Neural progenitor cell (in vitro differentiated cells): ENCODE measurements around the gene CUL7. TPM values are rescaled to one million over a fixed set of nuclear protein-coding genes. Genes with fewer than 3 reads are reported as not detected.
A peak's percentile ranks its signal among the peaks of the same experiment; 100 is the strongest.

Experiments used
- DNase-seq: peaks from one replicate; pipeline ENCODE4 v3.0.0-alpha.2; 2016; ENCODE audit warnings: low spot score
- H2AFZ ChIP-seq: fragments of 200-600 bp; sonication (generic); replicated peaks from 2 replicates; pipeline ENCODE4 v1.6.1; 2016; ENCODE audit warnings: antibody characterized with exemption
- H3F3A ChIP-seq: fragments of 200-600 bp; sonication (generic); 2 replicates; pipeline ENCODE4 v1.6.1; 2016; ENCODE audit warnings: antibody characterized with exemption, low read depth
- H3K27ac ChIP-seq: fragments of 200-600 bp; sonication (generic); 2 replicates; pipeline ENCODE4 v1.5.1; 2016; ENCODE audit warnings: mild to moderate bottlenecking
- H3K27me3 ChIP-seq: fragments of 200-600 bp; sonication (generic); 2 replicates; pipeline ENCODE4 v1.6.1; 2016; ENCODE audit warnings: mild to moderate bottlenecking, moderate library complexity
- H3K36me3 ChIP-seq: fragments of 200-600 bp; sonication (generic); 2 replicates; pipeline ENCODE4 v1.5.1; 2016
- H3K4me1 ChIP-seq: fragments of 200-600 bp; sonication (generic); 2 replicates; pipeline ENCODE4 v1.6.1; 2016; ENCODE audit warnings: mixed run types
- H3K4me2 ChIP-seq: fragments of 200-600 bp; sonication (generic); 2 replicates; pipeline ENCODE4 v1.6.1; 2016
- H3K4me3 ChIP-seq: fragments of 200-600 bp; sonication (generic); 2 replicates; pipeline ENCODE4 v1.5.1; 2016
- H3K79me2 ChIP-seq: fragments of 200-600 bp; sonication (generic); 2 replicates; pipeline ENCODE4 v1.6.1; 2016; ENCODE audit warnings: low read depth
- H3K9ac ChIP-seq: fragments of 200-600 bp; sonication (generic); 2 replicates; pipeline ENCODE4 v1.6.1; 2016
- H3K9me3 ChIP-seq: fragments of 200-600 bp; sonication (generic); 2 replicates; pipeline ENCODE4 v1.5.1; 2016; ENCODE audit warnings: low read depth
- H4K20me1 ChIP-seq: fragments of 200-600 bp; sonication (generic); 2 replicates; pipeline ENCODE4 v1.6.1; 2016; ENCODE audit warnings: low read depth
- H3K27ac Mint-ChIP-seq: 3 replicates; pipeline ENCODE4 v1.8.0; 2021; ENCODE audit warnings: mixed read lengths
- H3K27me3 Mint-ChIP-seq: 2 replicates; pipeline ENCODE4 v1.8.0; 2022; ENCODE audit warnings: low read depth, mild to moderate bottlenecking, inconsistent platforms, moderate library complexity, mixed read lengths; ENCODE audit not compliant: insufficient read depth
- H3K36me3 Mint-ChIP-seq: 3 replicates; pipeline ENCODE4 v1.8.0; 2021; ENCODE audit warnings: mixed read lengths
- H3K4me1 Mint-ChIP-seq: 3 replicates; pipeline ENCODE4 v1.8.0; 2021; ENCODE audit warnings: mixed read lengths
- H3K4me3 Mint-ChIP-seq: 3 replicates; pipeline ENCODE4 v1.8.0; 2021; ENCODE audit warnings: mild to moderate bottlenecking, moderate library complexity, mixed read lengths
- H3K9me3 Mint-ChIP-seq: 3 replicates; pipeline ENCODE4 v1.8.0; 2020; ENCODE audit warnings: mixed read lengths
- CTCF ChIP-seq: fragments of 200-600 bp; sonication (generic); IDR thresholded peaks from 2 replicates; pipeline ENCODE4 v1.5.1; 2017; ENCODE audit warnings: antibody characterized with exemption, mild to moderate bottlenecking
- EZH2 ChIP-seq: fragments of 200-600 bp; sonication (generic); IDR thresholded peaks from 2 replicates; pipeline ENCODE4 v1.6.1; 2017; ENCODE audit warnings: antibody characterized with exemption, mild to moderate bottlenecking, moderate library complexity
- EZH2phosphoT487 ChIP-seq: fragments of 200-600 bp; sonication (generic); IDR thresholded peaks from 2 replicates; pipeline ENCODE4 v1.6.1; 2017; ENCODE audit warnings: antibody characterized with exemption
- total RNA-seq: library from RNA; depleted of rRNA; stranded (reverse); fragments of >200 nt; gene quantifications from 2 replicates; pipeline ENCODE4 v1.2.3, GENCODE V29; 2015; ENCODE audit warnings: low replicate concordance

The CUL7 gene
- total RNA-seq, 1 donor from 2014 or later, result 23.1 TPM

- no peak overlapping the region for H2AFZ ChIP-seq
- Mint-ChIP-seq H3K4me1 (peaks cover 29% of the 10 kb centered on the region), H3K27ac (no peak overlapping the region), H3K27me3 (peaks cover 2% of the 10 kb centered on the region), H3K36me3 (peaks cover 7% of the 10 kb centered on the region), H3K4me3 (peak overlapping the region; percentile 97), H3K9me3 (no peaks in the 10 kb centered on the region)
- no peaks in the 10 kb centered on the region for H3K9me3 ChIP-seq
- H3K9ac ChIP-seq, result no peak overlapping the region
- H3K79me2 ChIP-seq, result peaks cover 27% of the 10 kb centered on the region
- no peak overlapping the region for H3K4me2 ChIP-seq
- TF ChIP-seq EZH2phosphoT487 (no peak), CTCF (no peak), EZH2 (no peak)
- no peaks in the 10 kb centered on the region for H4K20me1 ChIP-seq
- H3K4me1 ChIP-seq, result peaks cover 15% of the 10 kb centered on the region
- peaks cover 10% of the 10 kb centered on the region for H3F3A ChIP-seq
- no peaks in the 10 kb centered on the region for H3K36me3 ChIP-seq
- no peaks in the 10 kb centered on the region for H3K27me3 ChIP-seq
- DNase-seq, result no peak
- H3K4me3 ChIP-seq, result no peak overlapping the region
- H3K27ac ChIP-seq, result no peak overlapping the region
Measured at GRCh38 chr6:43061861-43062260, 8.2 kb upstream of the CUL7 start.

- Histone ChIP-seq H3K79me2 (peaks cover 27% of the 10 kb centered on the region), H3F3A (peaks cover 10% of the 10 kb centered on the region), H3K27me3 (no peaks in the 10 kb centered on the region), H3K36me3 (no peaks in the 10 kb centered on the region), H3K9me3 (no peaks in the 10 kb centered on the region), H3K9ac (no peak overlapping the region), H2AFZ (no peak overlapping the region), H3K27ac (no peak overlapping the region), H4K20me1 (no peaks in the 10 kb centered on the region), H3K4me2 (peak overlapping the region; percentile 96), H3K4me3 (no peak overlapping the region), H3K4me1 (peaks cover 15% of the 10 kb centered on the region)
- Mint-ChIP-seq H3K36me3 (peaks cover 7% of the 10 kb centered on the region), H3K27ac (no peak overlapping the region), H3K4me1 (peaks cover 29% of the 10 kb centered on the region), H3K9me3 (no peaks in the 10 kb centered on the region), H3K4me3 (peak overlapping the region; percentile 97), H3K27me3 (peaks cover 2% of the 10 kb centered on the region)
- DNase-seq, result no peak
- TF ChIP-seq EZH2 (no peak), CTCF (no peak), EZH2phosphoT487 (no peak)
Measured at GRCh38 chr6:43060755-43061633, 7.3 kb upstream of the CUL7 start.

GRCh38 chr6:43060034-43060754, 6.5 kb upstream of the CUL7 start:
- Histone ChIP-seq H3K27me3 (no peaks in the 10 kb centered on the region), H3K9me3 (no peaks in the 10 kb centered on the region), H3K36me3 (no peaks in the 10 kb centered on the region), H3K4me2 (peak overlapping the region; percentile 96), H3K4me1 (peaks cover 15% of the 10 kb centered on the region), H3K27ac (no peak overlapping the region), H3K79me2 (peaks cover 27% of the 10 kb centered on the region), H2AFZ (peak overlapping the region; percentile 95), H3F3A (peaks cover 10% of the 10 kb centered on the region), H3K4me3 (peak overlapping the region; percentile 98), H3K9ac (peak overlapping the region; percentile 67), H4K20me1 (no peaks in the 10 kb centered on the region)
- no peaks in the 10 kb centered on the region for H3K9me3 Mint-ChIP-seq
- TF ChIP-seq EZH2, result no peak
- no peak for TF ChIP-seq CTCF
- TF ChIP-seq EZH2phosphoT487, result no peak
- H3K36me3 Mint-ChIP-seq, result peaks cover 14% of the 10 kb centered on the region
- H3K4me1 Mint-ChIP-seq, result peaks cover 29% of the 10 kb centered on the region
- H3K27ac Mint-ChIP-seq, result peak overlapping the region; percentile 100
- peaks cover 2% of the 10 kb centered on the region for H3K27me3 Mint-ChIP-seq
- peak overlapping the region; percentile 97 for H3K4me3 Mint-ChIP-seq
- DNase-seq, result no peak
